Measurements from ENCODE around the gene SLC37A2. TPM values are rescaled to one million over a fixed set of nuclear protein-coding genes. Genes with fewer than 3 reads are reported as not detected.
A peak's percentile ranks its signal among the peaks of the same experiment; 100 is the strongest.

The SLC37A2 gene
- total RNA-seq, 1 experiment from 2014 or later: 11.8 TPM

- DNase-seq (ENCODE audit: low read depth): peak; percentile 85
Observed at GRCh38 chr11:125070699-125071254, 7.7 kb downstream of the SLC37A2 start.

GRCh38 chr11:125071435-125071834 lies 8.3 kb downstream of the SLC37A2 start:
- DNase-seq (ENCODE audit: low read depth): peak; percentile 66

- DNase-seq (ENCODE audit: low read depth): no peak
Observed at GRCh38 chr11:125071846-125072217, 8.7 kb downstream of the SLC37A2 start.

- no peak for DNase-seq (ENCODE audit: low read depth)
Observed at GRCh38 chr11:125072218-125072960, 9.3 kb downstream of the SLC37A2 start.

- no peak for DNase-seq (ENCODE audit: low read depth)
Observed at GRCh38 chr11:125072961-125073590, 10.0 kb downstream of the SLC37A2 start.

- no peak for DNase-seq (ENCODE audit: low read depth)
Observed at GRCh38 chr11:125073616-125074483, 10.7 kb downstream of the SLC37A2 start.

GRCh38 chr11:125074511-125075241 lies 11.6 kb downstream of the SLC37A2 start:
- no peak for DNase-seq (ENCODE audit: low read depth)

GRCh38 chr11:125075242-125075625 lies 12.1 kb downstream of the SLC37A2 start:
- no peak for DNase-seq (ENCODE audit: low read depth)

- DNase-seq (ENCODE audit: low read depth): peak; percentile 76
Observed at GRCh38 chr11:125075900-125076317, 12.8 kb downstream of the SLC37A2 start.

- DNase-seq (ENCODE audit: low read depth): no peak
Observed at GRCh38 chr11:125076378-125076945, 13.4 kb downstream of the SLC37A2 start.

- no peak for DNase-seq (ENCODE audit: low read depth)
Observed at GRCh38 chr11:125078016-125078415, 14.9 kb downstream of the SLC37A2 start.

GRCh38 chr11:125078516-125079140 lies 15.5 kb downstream of the SLC37A2 start:
- peak; percentile 60 for DNase-seq (ENCODE audit: low read depth)

GRCh38 chr11:125079151-125079877 lies 16.2 kb downstream of the SLC37A2 start:
- peak; percentile 92 for DNase-seq (ENCODE audit: low read depth)

- DNase-seq (ENCODE audit: low read depth): no peak
Observed at GRCh38 chr11:125079878-125080530, 16.9 kb downstream of the SLC37A2 start.

- DNase-seq (ENCODE audit: low read depth): no peak
Observed at GRCh38 chr11:125080531-125080911, 17.4 kb downstream of the SLC37A2 start.

GRCh38 chr11:125081098-125081798 lies 18.1 kb downstream of the SLC37A2 start:
- no peak for DNase-seq (ENCODE audit: low read depth)

GRCh38 chr11:125082040-125082439 lies 18.9 kb downstream of the SLC37A2 start:
- DNase-seq (ENCODE audit: low read depth): no peak

- DNase-seq (ENCODE audit: low read depth): peak; percentile 97
Observed at GRCh38 chr11:125082611-125083311, 19.7 kb downstream of the SLC37A2 start.
